ENCODE data around the gene COL15A1.

Gene COL15A1

GRCh38 chr9:99040911-99041582, 97.3 kb downstream of the COL15A1 start:
- no peak for DNase-seq

- no peak for DNase-seq
These were observed 97.9 kb downstream of the COL15A1 start for GRCh38 chr9:99041618-99042017.

GRCh38 chr9:99042620-99043019, 98.9 kb downstream of the COL15A1 start:
- DNase-seq, result no peak

DNA sequence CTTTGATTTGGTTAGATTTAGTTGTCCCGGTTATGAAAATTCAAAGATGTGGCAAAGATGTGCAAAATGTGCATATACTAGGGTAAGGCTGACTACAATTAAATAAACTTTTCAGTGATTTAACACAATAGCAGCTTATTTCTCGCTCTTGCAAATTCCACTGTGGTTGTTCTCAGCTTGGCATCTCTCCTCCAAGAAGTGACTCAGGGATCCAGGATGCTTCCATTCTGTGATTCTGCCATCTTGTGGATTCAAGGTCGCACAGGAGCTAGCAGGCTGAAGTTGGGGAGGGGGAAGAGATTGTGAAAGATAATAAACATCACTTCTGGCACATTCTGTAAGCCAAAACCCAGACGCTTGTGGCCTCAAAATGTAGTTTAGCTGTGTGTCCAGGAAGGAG, 101.1 kb downstream of the COL15A1 start:
- DNase-seq, result no peak

GRCh38 chr9:99046068-99046467, 102.4 kb downstream of the COL15A1 start:
- no peak for DNase-seq

- DNase-seq, result no peak
These were observed 102.9 kb downstream of the COL15A1 start for GRCh38 chr9:99046542-99047071.

GRCh38 chr9:99049228-99049627, 105.5 kb downstream of the COL15A1 start:
- DNase-seq, result no peak

DNA sequence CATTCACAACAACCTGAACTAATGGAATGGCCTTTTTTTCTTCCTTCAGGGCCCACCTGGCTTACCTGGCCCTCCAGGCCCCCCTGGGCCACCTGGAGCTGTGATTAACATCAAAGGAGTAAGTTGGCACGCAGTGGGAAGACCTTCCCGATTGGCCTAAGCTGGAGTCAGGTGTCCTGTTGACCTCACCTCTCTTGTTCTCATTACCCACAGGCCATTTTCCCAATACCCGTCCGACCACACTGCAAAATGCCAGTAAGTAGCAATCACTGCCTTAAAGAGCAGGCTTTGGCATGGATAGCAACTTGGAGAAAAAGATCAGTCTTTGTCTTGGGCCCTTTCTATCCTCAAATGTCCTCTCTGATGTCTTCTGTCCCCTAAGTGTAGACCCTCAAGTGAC, 105.9 kb downstream of the COL15A1 start:
- DNase-seq, result no peak

GRCh38 chr9:99050292-99050911, 106.7 kb downstream of the COL15A1 start:
- no peak for DNase-seq

GRCh38 chr9:99050924-99051323, 107.2 kb downstream of the COL15A1 start:
- no peak for DNase-seq

- no peak for DNase-seq
These were observed 107.7 kb downstream of the COL15A1 start for GRCh38 chr9:99051406-99051805.

- DNase-seq, result no peak
These were observed 108.1 kb downstream of the COL15A1 start for GRCh38 chr9:99051851-99052250.

- DNase-seq, result no peak
These were observed 109.4 kb downstream of the COL15A1 start for GRCh38 chr9:99052815-99053715.

GRCh38 chr9:99054581-99054980, 110.9 kb downstream of the COL15A1 start:
- no peak for DNase-seq

- no peak for DNase-seq
These were observed 111.7 kb downstream of the COL15A1 start for GRCh38 chr9:99055384-99055783.

DNA sequence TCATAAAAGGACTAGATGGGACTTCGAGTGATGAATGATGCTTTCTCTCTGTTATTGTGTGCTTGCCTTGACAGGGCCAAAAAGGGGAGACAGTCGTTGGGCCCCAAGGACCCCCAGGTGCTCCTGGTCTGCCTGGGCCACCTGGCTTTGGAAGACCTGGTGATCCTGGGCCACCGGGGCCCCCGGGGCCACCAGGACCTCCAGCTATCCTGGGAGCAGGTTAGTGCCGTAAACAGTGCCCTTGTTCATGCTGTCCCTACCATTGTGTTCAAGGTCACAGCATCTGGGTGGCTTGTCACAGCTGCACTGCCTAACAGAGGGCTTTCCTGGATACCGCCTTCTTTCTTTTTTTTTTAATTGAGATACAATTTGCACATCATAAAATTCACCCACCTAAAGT, 112.5 kb downstream of the COL15A1 start:
- no peak for DNase-seq

DNA sequence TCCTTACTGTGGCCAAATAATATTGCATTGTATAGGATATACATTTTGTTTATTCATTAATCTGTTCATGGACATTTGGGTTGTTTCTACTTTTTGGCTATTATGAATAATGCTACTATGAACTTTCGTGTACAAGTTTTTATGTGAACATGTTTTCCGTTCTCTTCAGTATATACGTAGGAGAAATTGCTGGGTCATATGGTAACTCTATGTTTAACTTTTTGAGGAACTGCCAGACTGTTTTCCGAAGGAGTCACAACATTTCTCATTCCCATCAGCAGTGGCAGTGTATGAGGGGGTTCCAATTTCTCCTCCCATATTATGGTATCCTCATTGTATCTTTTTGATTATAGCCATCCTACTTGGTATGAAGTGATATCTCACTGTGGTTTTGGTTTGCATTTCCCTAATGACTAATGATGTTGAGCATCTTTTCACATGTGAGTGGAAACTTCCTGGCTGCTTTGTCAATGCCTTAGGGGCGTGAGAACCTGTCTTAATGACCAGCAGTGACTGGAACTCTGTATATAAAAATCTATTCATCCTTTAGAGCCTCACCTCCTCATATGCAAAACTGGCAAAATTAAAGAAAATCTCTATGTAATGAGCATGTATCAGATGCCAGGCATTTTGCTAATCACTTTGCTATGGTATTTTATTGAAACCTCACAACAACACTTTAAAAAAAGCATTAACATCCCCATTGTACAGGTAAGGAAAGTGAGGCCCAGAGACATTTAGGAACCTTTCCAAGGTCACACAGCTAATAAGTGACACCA, 113.4 kb downstream of the COL15A1 start:
- no peak for DNase-seq

DNA sequence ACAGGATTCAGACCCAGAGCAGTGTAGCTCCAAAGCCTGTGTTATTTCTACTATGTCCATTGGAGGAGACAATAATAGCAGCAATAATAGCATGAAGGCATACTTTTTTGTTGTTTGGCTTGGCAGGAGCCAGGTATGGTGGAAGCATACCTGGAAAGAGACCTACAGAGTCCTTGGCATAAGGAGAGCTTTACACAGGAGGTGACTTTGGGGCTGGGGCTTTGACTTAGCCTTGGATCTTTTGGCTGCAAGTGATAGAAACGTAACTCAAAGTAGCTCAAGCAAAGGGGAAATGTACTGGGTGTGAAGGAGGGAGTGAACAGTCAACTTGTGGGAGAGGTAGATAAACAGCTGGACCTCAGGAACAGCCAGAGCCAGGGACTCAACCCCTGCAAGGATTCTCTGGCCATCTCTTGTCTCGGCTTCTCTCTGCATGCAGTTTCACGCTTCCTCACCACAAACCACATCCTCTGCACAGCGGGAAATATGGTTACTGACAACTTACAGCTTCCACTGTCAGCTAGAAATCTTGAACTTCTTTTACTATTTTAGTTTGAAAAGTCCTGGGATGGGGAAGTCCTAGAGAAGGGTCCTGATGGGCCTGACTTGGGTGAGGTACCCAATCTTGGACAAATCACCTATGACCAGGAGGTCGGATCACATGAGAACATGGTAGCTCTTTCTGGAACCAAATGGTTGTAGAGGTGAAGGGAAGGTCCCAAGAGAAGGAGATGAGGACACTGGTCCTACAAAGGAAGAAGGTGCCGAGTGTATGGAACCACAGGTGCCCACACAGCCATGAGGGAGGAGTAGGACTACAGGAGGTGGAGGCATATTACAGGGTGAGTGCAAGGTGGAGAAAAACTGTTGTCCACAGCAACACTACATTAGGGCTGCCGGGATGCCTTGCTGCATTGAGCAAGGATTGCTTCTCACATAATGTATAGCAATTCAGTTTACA, 114.2 kb downstream of the COL15A1 start:
- peak; percentile 59 for DNase-seq

DNA sequence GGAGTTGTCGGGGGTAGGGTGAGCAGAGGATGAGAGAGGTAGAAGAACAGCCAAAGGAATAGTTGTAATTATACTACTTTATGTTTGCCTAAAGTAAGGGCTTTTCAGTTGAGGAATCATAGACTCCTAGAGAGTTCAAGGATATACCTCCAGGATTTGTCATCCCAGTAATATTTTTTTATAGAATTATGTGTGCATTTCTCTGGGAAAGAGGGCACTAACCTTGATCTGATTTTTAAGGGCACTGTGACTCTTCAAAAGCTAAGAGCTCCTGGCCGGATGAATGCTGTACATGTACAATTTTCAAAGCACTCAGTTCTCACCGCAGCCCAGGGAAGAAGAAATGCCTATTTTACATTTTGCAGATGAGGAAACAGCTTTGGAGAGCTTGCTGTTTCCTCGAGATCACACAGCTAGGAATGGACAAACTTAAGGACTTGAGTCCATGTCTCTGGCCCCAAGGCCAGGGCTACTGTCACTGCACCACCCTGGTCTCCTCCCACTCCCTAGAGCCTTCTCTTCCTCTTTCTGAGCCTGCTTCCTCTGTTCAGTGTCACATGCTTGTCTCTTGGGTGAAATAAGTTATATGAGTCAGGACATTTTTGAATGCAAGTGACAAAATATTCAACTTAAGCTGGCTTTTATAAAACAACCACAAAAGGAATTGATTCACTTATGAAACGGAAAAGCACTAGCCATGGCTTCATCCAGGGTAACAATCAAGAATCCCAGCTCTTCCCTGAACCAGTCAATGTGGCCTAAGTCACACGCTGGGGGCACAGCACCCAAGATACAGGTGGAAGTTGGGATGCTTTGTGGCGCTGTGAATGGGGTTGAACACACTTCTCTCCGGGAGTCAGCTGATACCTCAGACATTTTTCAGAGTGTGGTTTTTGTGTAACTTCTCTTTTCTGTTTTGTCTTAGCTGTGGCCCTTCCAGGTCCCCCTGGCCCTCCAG, 115.5 kb downstream of the COL15A1 start:
- no peak for DNase-seq

DNA sequence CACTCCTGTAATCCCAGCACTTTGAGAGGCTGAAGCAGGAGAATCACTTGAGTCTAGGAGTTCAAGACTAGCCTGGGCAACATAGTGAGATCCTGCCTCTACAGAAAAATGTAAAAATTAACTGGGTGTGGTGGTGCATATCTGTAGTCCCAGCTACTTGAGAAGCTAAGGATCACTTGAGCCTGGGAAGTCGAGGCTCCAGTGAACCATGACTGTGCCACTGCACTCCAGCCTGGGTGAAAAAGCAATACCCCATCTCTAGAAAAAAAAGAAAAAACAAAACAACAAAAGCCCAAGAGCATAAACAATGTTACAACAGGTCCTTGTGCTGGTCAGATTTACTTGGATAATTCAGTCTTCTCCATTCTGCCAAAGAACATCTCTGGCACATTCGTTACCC, 116.9 kb downstream of the COL15A1 start:
- DNase-seq, result no peak
